ENCODE results near the gene KCNK6.
"Not testable (repeated sequence)": the region's sequence is repeated elsewhere in the genome, so short reads cannot be mapped to it uniquely, and the experiment has no call there.

DNA sequence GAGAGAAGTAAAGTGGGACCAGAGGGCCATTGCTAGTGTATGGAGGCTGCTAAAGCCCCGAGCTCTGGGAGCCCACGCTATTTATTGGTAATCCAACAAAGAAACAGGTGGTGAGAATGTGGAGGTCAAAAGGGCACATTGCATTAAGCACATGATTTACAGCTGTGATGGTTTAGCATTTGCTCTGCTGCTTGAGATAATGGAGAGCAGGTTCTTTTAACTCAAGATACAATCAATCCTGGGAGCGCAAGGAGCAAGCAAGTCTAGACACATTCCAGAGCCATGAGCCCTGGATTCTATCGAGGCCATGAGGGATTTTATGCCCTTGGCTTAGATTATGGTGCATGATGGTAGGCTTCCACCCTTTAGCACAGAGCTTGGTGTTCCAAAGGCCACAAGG lies 19.4 kb downstream of the KCNK6 start:
- TF ChIP-seq, protein P1, sequence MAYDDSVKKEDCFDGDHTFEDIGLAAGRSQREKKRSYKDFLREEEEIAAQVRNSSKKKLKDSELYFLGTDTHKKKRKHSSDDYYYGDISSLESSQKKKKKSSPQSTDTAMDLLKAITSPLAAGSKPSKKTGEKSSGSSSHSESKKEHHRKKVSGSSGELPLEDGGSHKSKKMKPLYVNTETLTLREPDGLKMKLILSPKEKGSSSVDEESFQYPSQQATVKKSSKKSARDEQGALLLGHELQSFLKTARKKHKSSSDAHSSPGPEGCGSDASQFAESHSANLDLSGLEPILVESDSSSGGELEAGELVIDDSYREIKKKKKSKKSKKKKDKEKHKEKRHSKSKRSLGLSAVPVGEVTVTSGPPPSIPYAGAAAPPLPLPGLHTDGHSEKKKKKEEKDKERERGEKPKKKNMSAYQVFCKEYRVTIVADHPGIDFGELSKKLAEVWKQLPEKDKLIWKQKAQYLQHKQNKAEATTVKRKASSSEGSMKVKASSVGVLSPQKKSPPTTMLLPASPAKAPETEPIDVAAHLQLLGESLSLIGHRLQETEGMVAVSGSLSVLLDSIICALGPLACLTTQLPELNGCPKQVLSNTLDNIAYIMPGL (CRISPR knock-in tag; IDR thresholded peaks at IDR 0.05): not testable (repeated sequence)
- TF ChIP-seq CTCF (IDR thresholded peaks at IDR 0.05); CREB1 (CRISPR knock-in tag; IDR thresholded peaks at IDR 0.05); ZBTB43 (CRISPR knock-in tag; IDR thresholded peaks at IDR 0.05); ATF1 (CRISPR knock-in tag; IDR thresholded peaks at IDR 0.05); SMAD3 (CRISPR knock-in tag; IDR thresholded peaks at IDR 0.05; ENCODE audit: borderline replicate concordance): not testable (repeated sequence)
- TF ChIP-seq, protein P2, sequence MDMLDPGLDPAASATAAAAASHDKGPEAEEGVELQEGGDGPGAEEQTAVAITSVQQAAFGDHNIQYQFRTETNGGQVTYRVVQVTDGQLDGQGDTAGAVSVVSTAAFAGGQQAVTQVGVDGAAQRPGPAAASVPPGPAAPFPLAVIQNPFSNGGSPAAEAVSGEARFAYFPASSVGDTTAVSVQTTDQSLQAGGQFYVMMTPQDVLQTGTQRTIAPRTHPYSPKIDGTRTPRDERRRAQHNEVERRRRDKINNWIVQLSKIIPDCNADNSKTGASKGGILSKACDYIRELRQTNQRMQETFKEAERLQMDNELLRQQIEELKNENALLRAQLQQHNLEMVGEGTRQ (CRISPR knock-in tag; IDR thresholded peaks at IDR 0.05): not testable (repeated sequence)

Data from WTC11 (cell line).